ENCODE results near the gene ARHGEF1. TPM values are rescaled to one million over a fixed set of nuclear protein-coding genes. Genes with fewer than 3 reads are reported as not detected.
A peak's percentile ranks its signal among the peaks of the same experiment; 100 is the strongest.

The ARHGEF1 gene
- total RNA-seq, 1 donor from 2014 or later: 28.3 TPM

GRCh38 chr19:41859618-41860418 is 23.2 kb upstream of the ARHGEF1 start, which contains the start of gene RPS19:
Gene RPS19, plus strand, starts transcription at chr19:41860255. Its CDS starts 520 bp downstream, at chr19:41860775.
- Histone ChIP-seq H3K4me3 (peak within 1 kb of the TSS; percentile 95), H3K9me3 (replicated peaks) (no peaks in the 10 kb centered on the region), H3K27ac (replicated peaks) (peak within 1 kb of the TSS; percentile 99), H3K27me3 (ENCODE audit: low read depth) (peaks cover 14% of the 10 kb centered on the region), H3K4me1 (peaks cover 47% of the 10 kb centered on the region), H3K36me3 (peaks cover 40% of the 10 kb centered on the region)
- intact Hi-C loops (cut with micrococcal nuclease): loop anchor here (10.0 kb wide), 1 partner anchor 75 kb away; no protein-coding TSS in a partner anchor
- peak; percentile 76 for TF ChIP-seq CTCF (IDR thresholded peaks at IDR 0.05; ENCODE audit: borderline replicate concordance)
- DNase-seq: peak; percentile 98

GRCh38 chr19:41860419-41861115 is 22.4 kb upstream of the ARHGEF1 start:
- no peak for DNase-seq
- no peaks in the 10 kb centered on the region for H3K9me3 ChIP-seq (replicated peaks)
- H3K4me1 ChIP-seq: peaks cover 54% of the 10 kb centered on the region
- no peak for TF ChIP-seq CTCF (IDR thresholded peaks at IDR 0.05; ENCODE audit: borderline replicate concordance)
- intact Hi-C loops (cut with micrococcal nuclease): loop anchor here (10.0 kb wide), 1 partner anchor 74 kb away; no protein-coding TSS in a partner anchor
- H3K27ac ChIP-seq (replicated peaks): peak overlapping the region; percentile 99
- peak overlapping the region; percentile 95 for H3K4me3 ChIP-seq
- H3K27me3 ChIP-seq (ENCODE audit: low read depth): peaks cover 6% of the 10 kb centered on the region
- peaks cover 47% of the 10 kb centered on the region for H3K36me3 ChIP-seq

GRCh38 chr19:41861116-41861768 is 21.7 kb upstream of the ARHGEF1 start:
- H3K4me1 ChIP-seq: peaks cover 61% of the 10 kb centered on the region
- intact Hi-C loops (cut with micrococcal nuclease): loop anchor here (10.0 kb wide), 1 partner anchor 74 kb away; no protein-coding TSS in a partner anchor
- H3K27me3 ChIP-seq (ENCODE audit: low read depth): peaks cover 2% of the 10 kb centered on the region
- no peaks in the 10 kb centered on the region for H3K9me3 ChIP-seq (replicated peaks)
- H3K36me3 ChIP-seq: peaks cover 51% of the 10 kb centered on the region
- H3K27ac ChIP-seq (replicated peaks): peak overlapping the region; percentile 99
- DNase-seq: no peak
- no peak for TF ChIP-seq CTCF (IDR thresholded peaks at IDR 0.05; ENCODE audit: borderline replicate concordance)
- H3K4me3 ChIP-seq: peak overlapping the region; percentile 95

- no peak overlapping the region for H3K27ac ChIP-seq (replicated peaks)
- no peak for DNase-seq
- TF ChIP-seq CTCF (IDR thresholded peaks at IDR 0.05; ENCODE audit: borderline replicate concordance): no peak
- no peaks in the 10 kb centered on the region for H3K9me3 ChIP-seq (replicated peaks)
- peak overlapping the region; percentile 95 for H3K4me3 ChIP-seq
- intact Hi-C loops (cut with micrococcal nuclease): loop anchor here (10.0 kb wide), 1 partner anchor 73 kb away; no protein-coding TSS in a partner anchor
- H3K4me1 ChIP-seq: peaks cover 65% of the 10 kb centered on the region
- H3K36me3 ChIP-seq: peaks cover 57% of the 10 kb centered on the region
- H3K27me3 ChIP-seq (ENCODE audit: low read depth): no peaks in the 10 kb centered on the region
Measured at GRCh38 chr19:41861846-41862245, 21.1 kb upstream of the ARHGEF1 start.

GRCh38 chr19:41862445-41862986 is 20.5 kb upstream of the ARHGEF1 start:
- Histone ChIP-seq H3K27ac (replicated peaks) (no peak overlapping the region), H3K9me3 (replicated peaks) (no peaks in the 10 kb centered on the region), H3K4me3 (no peak overlapping the region), H3K36me3 (peaks cover 61% of the 10 kb centered on the region), H3K27me3 (ENCODE audit: low read depth) (no peaks in the 10 kb centered on the region), H3K4me1 (peaks cover 65% of the 10 kb centered on the region)
- intact Hi-C loops (cut with micrococcal nuclease): loop anchor here (10.0 kb wide), 1 partner anchor 72 kb away; no protein-coding TSS in a partner anchor
- no peak for TF ChIP-seq CTCF (IDR thresholded peaks at IDR 0.05; ENCODE audit: borderline replicate concordance)
- no peak for DNase-seq
